H1 (cell line): ENCODE data around the gene RARA. TPM values are rescaled to one million over a fixed set of nuclear protein-coding genes. Genes with fewer than 3 reads are reported as not detected.

Source experiments
- BCL11A ChIP-seq, 2 experiments: IDR thresholded peaks; one replicate each; pipeline ENCODE4 v1.6.1; 2011; ENCODE audit warnings: low read depth in 2 of 2, low read length in 2 of 2, mild to moderate bottlenecking in 2 of 2
- NRF1 ChIP-seq: IDR thresholded peaks from 2 replicates; pipeline ENCODE4 v1.6.1; 2011; ENCODE audit warnings: mild to moderate bottlenecking, low read depth, low read length, improper control_type of control experiment
- TBP ChIP-seq: IDR thresholded peaks from 2 replicates; pipeline ENCODE4 v1.6.1; 2011; ENCODE audit warnings: low read depth, low read length, improper control_type of control experiment
- polyA plus RNA-seq, 7 experiments: library from polyadenylated mRNA; depleted of rRNA in 3 of 7; stranded (reverse) in 5 of 7; unstranded in 2 of 7; fragments of >200 nt in 5 of 7; fragments of 200-250 nt in 2 of 7; gene quantifications; 1 replicate in 5 of 7; 2 replicates in 1 of 7; 4 replicates in 1 of 7; pipeline versions ENCODE4 v1.2.1 to v1.2.3, GENCODE V29; 2011 to 2013; ENCODE audit warnings: missing spikeins in 2 of 7, mixed read lengths in 2 of 7
- total RNA-seq: library from RNA; stranded (reverse); fragmentation: NEBNext Ultra II Directional; extraction: Animal tissue kit (Norgen Biotek cat#: 25700); gene quantifications from 2 replicates; pipeline ENCODE4 v1.2.1, GENCODE V29; 2021

The RARA gene
- total and polyA plus RNA-seq, 2 of the 8 experiments (the other 6 are each of a cell fraction or from before 2014, with no cell fraction given) = 4.4 to 16.5 TPM

DNA sequence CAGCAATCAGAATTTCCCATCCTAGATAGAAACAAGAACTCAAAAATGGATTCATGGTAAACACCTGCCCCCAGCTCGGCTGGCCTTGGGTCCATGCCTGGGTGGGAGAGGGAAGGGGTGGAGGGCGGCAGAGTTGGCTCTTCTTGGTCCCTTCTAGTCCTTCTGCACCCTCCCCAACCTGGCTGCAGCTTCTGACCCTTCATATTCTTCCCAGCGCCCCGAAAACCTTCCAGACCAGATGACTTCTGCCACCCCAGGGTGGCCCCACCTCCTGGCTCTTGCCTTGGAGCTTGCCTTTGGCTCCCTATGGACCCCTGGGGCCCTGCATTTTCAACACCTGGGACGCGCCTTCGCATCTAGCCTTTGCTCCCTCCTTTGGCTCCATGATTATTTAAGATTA, 60.9 kb downstream of the RARA start (continued):
- TF ChIP-seq NRF1 = no peak
- TF ChIP-seq TBP = no peak
- no peak for TF ChIP-seq BCL11A (IDR thresholded peaks at IDR 0.05; ENCODE audit: low read depth in 2 of 2, low read length in 2 of 2)
